H1 (cell line): ENCODE data around the gene MPHOSPH10. TPM values are rescaled to one million over a fixed set of nuclear protein-coding genes. Genes with fewer than 3 reads are reported as not detected.

ENCODE experiments used
- CTCF ChIA-PET: fragments of 300-600 bp; sonication (Branson Sonifier 250); formaldehyde crosslinking; loops from one replicate; lab custom pipeline; 2021; ENCODE audit not compliant: partially characterized antibody; lab: Charles Lee
- POLR2A ChIA-PET: fragments of 300-600 bp; sonication (Branson Sonifier 250); formaldehyde crosslinking; loops from one replicate; lab custom pipeline; 2021; ENCODE audit warnings: inconsistent platforms; ENCODE audit not compliant: partially characterized antibody; lab: Charles Lee
- DNase-seq, 2 experiments: peaks; one replicate each; pipeline versions ENCODE4 v3.0.0 to v3.0.0-alpha.2; 2010 to 2022; ENCODE audit warnings: low spot score in 2 of 2, low read depth in 1 of 2, mixed read lengths in 1 of 2
- FAIRE-seq: peaks from 2 replicates; lab custom pipeline; 2011; peaks lifted over from hg19 to GRCh38; lab: Jason Lieb, UNC
- H2AFZ ChIP-seq: 2 replicates; pipeline ENCODE4 v1.8.1; 2012; ENCODE audit warnings: low read length, inconsistent platforms
- H2AK5ac ChIP-seq: 2 replicates; pipeline ENCODE4 v1.6.1; 2013; ENCODE audit warnings: low read depth, low read length
- H2BK120ac ChIP-seq: replicated peaks from 2 replicates; pipeline ENCODE3; 2013; ENCODE audit warnings: low read depth, low read length, inconsistent platforms
- H2BK12ac ChIP-seq: 2 replicates; pipeline ENCODE4 v1.6.1; 2013; ENCODE audit warnings: low read depth, low read length
- H2BK15ac ChIP-seq: 2 replicates; pipeline ENCODE4 v1.6.1; 2013; ENCODE audit warnings: low read length
- H2BK20ac ChIP-seq: 2 replicates; pipeline ENCODE4 v1.6.1; 2013; ENCODE audit warnings: low read length
- H2BK5ac ChIP-seq: 2 replicates; pipeline ENCODE4 v1.6.1; 2013; ENCODE audit warnings: low read depth, low read length
- H3K14ac ChIP-seq: 2 replicates; pipeline ENCODE4 v1.6.1; 2013; ENCODE audit warnings: inconsistent platforms; ENCODE audit not compliant: insufficient read length
- H3K18ac ChIP-seq: 2 replicates; pipeline ENCODE4 v1.6.1; 2013; ENCODE audit warnings: low read length; ENCODE audit errors: extremely low read depth
- H3K23ac ChIP-seq: 2 replicates; pipeline ENCODE4 v1.6.1; 2013; ENCODE audit warnings: inconsistent platforms; ENCODE audit not compliant: insufficient read length
- H3K23me2 ChIP-seq: 2 replicates; pipeline ENCODE4 v1.6.1; 2013; ENCODE audit warnings: low read depth, low read length
- H3K27ac ChIP-seq: 2 replicates; pipeline ENCODE4 v1.6.1; 2011; ENCODE audit warnings: low read depth, low read length, inconsistent platforms
- H3K27me3 ChIP-seq, 4 experiments: replicated peaks in 1 of 4; 1 replicate in 1 of 4; 2 replicates in 3 of 4; pipeline versions ENCODE4 v1.6.1 to v1.8.1; 2011 to 2013; ENCODE audit warnings: low read length in 3 of 4, mild to moderate bottlenecking in 3 of 4, inconsistent platforms in 2 of 4, mixed read lengths in 2 of 4, moderate library complexity in 1 of 4; ENCODE audit not compliant: control insufficient read depth in 3 of 4, insufficient read depth in 3 of 4; ENCODE audit errors: extremely low read depth in 1 of 4
- H3K36me3 ChIP-seq, 4 experiments: 2 replicates each; pipeline versions ENCODE4 v1.6.1 to v1.8.1; 2011 to 2013; ENCODE audit warnings: mild to moderate bottlenecking in 4 of 4, low read length in 3 of 4, moderate library complexity in 2 of 4, control low read depth in 1 of 4, inconsistent platforms in 1 of 4; ENCODE audit not compliant: insufficient read depth in 4 of 4, control insufficient read depth in 2 of 4
- H3K4ac ChIP-seq: replicated peaks from 2 replicates; pipeline ENCODE3; 2013; ENCODE audit warnings: low read length, low read depth, mixed read lengths, inconsistent platforms; ENCODE audit not compliant: insufficient read length
- H3K4me1 ChIP-seq, 4 experiments: replicated peaks in 1 of 4; 1 replicate in 1 of 4; 2 replicates in 3 of 4; pipeline versions ENCODE4 v1.6.1 to v1.8.1; 2011 to 2013; ENCODE audit warnings: low read length in 3 of 4, inconsistent platforms in 2 of 4, mixed read lengths in 1 of 4; ENCODE audit not compliant: insufficient read depth in 4 of 4, control insufficient read depth in 3 of 4
- H3K4me2 ChIP-seq, 2 experiments: 2 replicates each; pipeline versions ENCODE4 v1.6.1 to v1.8.1; 2011 to 2013; ENCODE audit warnings: low read depth in 2 of 2, low read length in 2 of 2, control low read depth in 1 of 2, inconsistent platforms in 1 of 2, mild to moderate bottlenecking in 1 of 2; ENCODE audit not compliant: insufficient read depth in 1 of 2
- H3K4me3 ChIP-seq, 4 experiments: fragments of 200-600, 300-600 bp in 1 of 4; sonication (generic), shearing (Covaris generic), sonication (Bioruptor Twin) in 1 of 4; 2 replicates each; pipeline versions ENCODE4 v1.5.1 to v1.8.1; 2011 to 2016; ENCODE audit warnings: low read length in 4 of 4, low read depth in 3 of 4, control low read depth in 2 of 4, inconsistent platforms in 2 of 4, mild to moderate bottlenecking in 2 of 4, mixed read lengths in 1 of 4, moderate library complexity in 1 of 4; ENCODE audit not compliant: insufficient read depth in 2 of 4; ENCODE audit errors: extremely low read depth in 1 of 4
- H3K56ac ChIP-seq: replicated peaks from 2 replicates; pipeline ENCODE3; 2013; ENCODE audit warnings: low read depth, mild to moderate bottlenecking, mixed read lengths, low read length, inconsistent platforms; ENCODE audit not compliant: insufficient read length
- H3K79me1 ChIP-seq: 2 replicates; pipeline ENCODE4 v1.6.1; 2013; ENCODE audit warnings: low read depth, low read length, control low read depth
- H3K79me2 ChIP-seq, 2 experiments: 2 replicates each; pipeline versions ENCODE4 v1.6.1 to v1.8.1; 2012 to 2013; ENCODE audit warnings: low read length in 2 of 2, mild to moderate bottlenecking in 2 of 2, inconsistent platforms in 1 of 2; ENCODE audit not compliant: insufficient read depth in 2 of 2, control insufficient read depth in 1 of 2
- H3K9ac ChIP-seq, 4 experiments: replicated peaks in 1 of 4; 1 replicate in 1 of 4; 2 replicates in 3 of 4; pipeline versions ENCODE4 v1.6.1 to v1.8.1; 2011 to 2013; ENCODE audit warnings: low read depth in 3 of 4, low read length in 3 of 4, control low read depth in 2 of 4, mild to moderate bottlenecking in 2 of 4, moderate library complexity in 2 of 4, inconsistent platforms in 1 of 4; ENCODE audit errors: extremely low read depth in 1 of 4
- H3K9me3 ChIP-seq, 2 experiments: 2 replicates each; pipeline versions ENCODE4 v1.6.1 to v1.8.1; 2012 to 2013; ENCODE audit warnings: mild to moderate bottlenecking in 2 of 2, moderate library complexity in 2 of 2, control low read depth in 1 of 2, inconsistent platforms in 1 of 2, low read depth in 1 of 2, low read length in 1 of 2, mixed read lengths in 1 of 2; ENCODE audit not compliant: insufficient read depth in 2 of 2
- H4K20me1 ChIP-seq, 2 experiments: replicated peaks in 1 of 2; 2 replicates each; pipeline versions ENCODE3 to v1.8.1; 2011 to 2013; ENCODE audit warnings: inconsistent platforms in 2 of 2, low read length in 2 of 2, mild to moderate bottlenecking in 1 of 2; ENCODE audit not compliant: insufficient read depth in 2 of 2, control insufficient read depth in 1 of 2
- H4K5ac ChIP-seq: 2 replicates; pipeline ENCODE4 v1.6.1; 2013; ENCODE audit warnings: low read length, low read depth, mixed read lengths, inconsistent platforms; ENCODE audit not compliant: insufficient read length
- H4K8ac ChIP-seq: 2 replicates; pipeline ENCODE4 v1.8.0; 2013; ENCODE audit warnings: mild to moderate bottlenecking, moderate library complexity, low read length, inconsistent platforms; ENCODE audit not compliant: insufficient read depth; ENCODE audit errors: extremely low read depth
- H4K91ac ChIP-seq: replicated peaks from 2 replicates; pipeline ENCODE3; 2013; ENCODE audit warnings: low read length, mixed read lengths, inconsistent platforms; ENCODE audit not compliant: insufficient read length
- KDM4A ChIP-seq: IDR thresholded peaks from one replicate; pipeline ENCODE4 v1.7.1; 2012; ENCODE audit warnings: low read depth, mild to moderate bottlenecking, moderate library complexity, low read length, inconsistent platforms; ENCODE audit not compliant: severe bottlenecking
- NRF1 ChIP-seq: IDR thresholded peaks from 2 replicates; pipeline ENCODE4 v1.6.1; 2011; ENCODE audit warnings: mild to moderate bottlenecking, low read depth, low read length, improper control_type of control experiment
- POU5F1 ChIP-seq: IDR thresholded peaks from 2 replicates; pipeline ENCODE4 v1.6.1; 2011; ENCODE audit warnings: low read depth, mild to moderate bottlenecking, low read length, moderate library complexity
- RXRA ChIP-seq: IDR thresholded peaks from 2 replicates; pipeline ENCODE4 v1.6.1; 2011; ENCODE audit warnings: low read depth, mild to moderate bottlenecking, low read length, moderate library complexity; ENCODE audit not compliant: insufficient read depth
- SAP30 ChIP-seq: fragments of 300-600 bp; sonication (generic); IDR thresholded peaks from 2 replicates; pipeline ENCODE4 v1.7.1; 2012; ENCODE audit warnings: low read length, moderate library complexity, mild to moderate bottlenecking, inconsistent platforms; ENCODE audit not compliant: insufficient read depth, insufficient replicate concordance
- SIN3A ChIP-seq, 2 experiments: IDR thresholded peaks in 1 of 2; conservative IDR thresholded peaks in 1 of 2; 2 replicates each; pipeline ENCODE4 v1.6.1; 2011 to 2012; ENCODE audit warnings: low read length in 2 of 2, improper control_type of control experiment in 1 of 2, low read depth in 1 of 2, mild to moderate bottlenecking in 1 of 2
- SP2 ChIP-seq: IDR thresholded peaks from 2 replicates; pipeline ENCODE4 v1.6.1; 2012; ENCODE audit warnings: mild to moderate bottlenecking, low read length, inconsistent platforms
- WGBS, 2 experiments: shearing (Covaris generic) in 1 of 2; methylation state at CpG; one replicate each; pipeline versions ENCODE4 v1.1.6 to v1.1.7; 2013 to 2015; ENCODE audit warnings: low lambda C conversion rate in 2 of 2, mixed read lengths in 2 of 2, inconsistent platforms in 1 of 2, low coverage in 1 of 2, missing lambda C conversion rate in 1 of 2; ENCODE audit not compliant: insufficient replicate concordance in 2 of 2, insufficient coverage in 1 of 2, insufficient read length in 1 of 2; ENCODE audit errors: extremely low coverage in 1 of 2, missing lambda C conversion rate in 1 of 2; 5-methylcytosine and 5-hydroxymethylcytosine counted together
- polyA plus RNA-seq, 7 experiments: library from polyadenylated mRNA; depleted of rRNA in 3 of 7; stranded (reverse) in 5 of 7; unstranded in 2 of 7; fragments of >200 nt in 5 of 7; fragments of 200-250 nt in 2 of 7; gene quantifications; 1 replicate in 5 of 7; 2 replicates in 1 of 7; 4 replicates in 1 of 7; pipeline versions ENCODE4 v1.2.1 to v1.2.3, GENCODE V29; 2011 to 2013; ENCODE audit warnings: missing spikeins in 2 of 7, mixed read lengths in 2 of 7
- total RNA-seq: library from RNA; stranded (reverse); fragmentation: NEBNext Ultra II Directional; extraction: Animal tissue kit (Norgen Biotek cat#: 25700); gene quantifications from 2 replicates; pipeline ENCODE4 v1.2.1, GENCODE V29; 2021
- TF ChIP-seq, protein P1 (sequence below): IDR thresholded peaks from 2 replicates; pipeline ENCODE4 v1.6.1; 2011; ENCODE audit warnings: low read depth, mild to moderate bottlenecking, low read length; ENCODE audit not compliant: insufficient read depth
- TF ChIP-seq, protein P2 (sequence below): IDR thresholded peaks from 2 replicates; pipeline ENCODE4 v1.6.1; 2012; ENCODE audit warnings: inconsistent platforms

The MPHOSPH10 gene
- total and polyA plus RNA-seq, 2 of the 8 experiments (the other 6 are each of a cell fraction or from before 2014, with no cell fraction given) = 4.5 to 39.1 TPM

DNA sequence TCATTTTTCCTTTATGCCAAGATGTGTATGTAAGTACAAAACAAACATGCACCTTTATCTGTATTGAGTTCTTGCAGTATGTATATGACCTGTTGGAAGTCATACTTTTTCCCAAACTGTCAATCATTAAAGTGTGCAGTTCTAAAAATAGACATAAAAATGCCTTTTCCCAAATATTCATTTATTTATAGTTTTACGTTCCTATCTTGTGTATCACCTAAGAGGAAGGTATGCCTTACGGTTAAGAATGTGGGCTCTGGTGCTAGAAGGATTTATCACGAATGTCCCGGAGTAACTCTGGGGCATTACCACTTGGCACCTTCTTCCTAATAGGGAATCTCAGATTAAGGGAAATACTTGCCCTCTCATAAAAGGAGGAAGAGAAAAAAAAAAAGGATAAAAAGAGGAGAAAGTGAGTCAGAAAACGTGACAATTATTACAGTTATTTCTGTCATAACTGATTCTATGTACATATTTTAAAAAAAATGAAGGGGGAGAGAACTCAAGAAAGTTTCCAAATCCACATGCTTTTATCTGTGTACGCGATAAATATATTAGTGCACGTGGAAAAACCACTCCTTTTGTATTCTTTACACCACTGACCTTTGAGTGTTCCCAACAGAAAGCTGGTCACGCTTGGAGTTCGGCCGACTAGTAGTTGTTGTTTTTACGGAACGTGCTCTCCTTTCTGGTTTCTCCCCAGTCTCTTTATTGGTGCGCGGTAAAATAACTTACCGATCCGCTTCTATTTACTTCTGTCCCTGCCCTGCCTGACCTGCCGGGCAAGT is 1.1 kb upstream of the MPHOSPH10 start:
- peak overlapping the region; percentile 63 to 84 for H3K4me2 ChIP-seq
- peak overlapping the region; percentile 97 for H4K8ac ChIP-seq
- no peak overlapping the region for H2BK120ac ChIP-seq
- no peak overlapping the region for H3K14ac ChIP-seq
- peak overlapping the region; percentile 69 for H2BK12ac ChIP-seq
- H2AK5ac ChIP-seq = 0 out of 2 replicates have a peak overlapping the region, but pooled peaks have one; percentile 28
- peaks cover 5% of the 10 kb centered on the region for H3K23me2 ChIP-seq
- no peaks in the 10 kb centered on the region for H3K27me3 ChIP-seq
- peak overlapping the region; percentile 35 for H2AFZ ChIP-seq
- H3K79me2 ChIP-seq = peaks cover 0 to 51% of the 10 kb centered on the region in 2 experiments
- no peak for FAIRE-seq
- H3K4me3 ChIP-seq = peak overlapping the region; percentile 83 to 98 (median 92)
- H3K27ac ChIP-seq = peak overlapping the region; percentile 80
- peak overlapping the region; percentile 88 for H4K91ac ChIP-seq
- H4K5ac ChIP-seq = peak overlapping the region; percentile 88
- H3K18ac ChIP-seq = peak overlapping the region; percentile 82
- CTCF ChIA-PET = interaction anchor here (1.5 to 3.6 kb wide), 2 partner anchors 29 to 62 kb away, joined by 6 to 28 read pairs; no protein-coding TSS in a partner anchor
- no peak overlapping the region for H3K4ac ChIP-seq
- WGBS, 2 experiments = 9% methylated on average over 18 of the region's 18 CpGs; no CpG with 5 or more reads in 1 of the 2 experiments
- no peaks in the 10 kb centered on the region for H3K9me3 ChIP-seq
- H3K79me1 ChIP-seq = no peaks in the 10 kb centered on the region; the same call in 1 of the 2 replicates
- H3K9ac ChIP-seq = peak overlapping the region; percentile 64 to 92 (median 86)
- POLR2A ChIA-PET = interaction anchor here (0.9 to 2.7 kb wide), 12 partner anchors 9 to 147 kb away, joined by 3 to 17 read pairs (median 7); partner anchors contain the start of gene NAGK
- peak overlapping the region; percentile 99 for H2BK15ac ChIP-seq
- H3K36me3 ChIP-seq = peaks cover 0 to 14% (median 4%) of the 10 kb centered on the region in 4 experiments; a peak in 4 of 8 replicates
- peak overlapping the region; percentile 93 for H2BK5ac ChIP-seq
- DNase-seq = no peak
- no peak overlapping the region for H2BK20ac ChIP-seq
- H3K4me1 ChIP-seq = no peaks in the 10 kb centered on the region
- H3K23ac ChIP-seq = no peak overlapping the region
- H3K56ac ChIP-seq = peak overlapping the region; percentile 96
- H4K20me1 ChIP-seq = peaks cover 0 to 3% of the 10 kb centered on the region in 2 experiments
- no peak for TF ChIP-seq KDM4A
- TF ChIP-seq RXRA = no peak
- TF ChIP-seq SP2 = no peak
- no peak for TF ChIP-seq POU5F1
- TF ChIP-seq, protein P1, sequence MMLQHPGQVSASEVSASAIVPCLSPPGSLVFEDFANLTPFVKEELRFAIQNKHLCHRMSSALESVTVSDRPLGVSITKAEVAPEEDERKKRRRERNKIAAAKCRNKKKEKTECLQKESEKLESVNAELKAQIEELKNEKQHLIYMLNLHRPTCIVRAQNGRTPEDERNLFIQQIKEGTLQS = no peak
- TF ChIP-seq NRF1 = no peak
- no peak for TF ChIP-seq SAP30
- TF ChIP-seq, protein P2, sequence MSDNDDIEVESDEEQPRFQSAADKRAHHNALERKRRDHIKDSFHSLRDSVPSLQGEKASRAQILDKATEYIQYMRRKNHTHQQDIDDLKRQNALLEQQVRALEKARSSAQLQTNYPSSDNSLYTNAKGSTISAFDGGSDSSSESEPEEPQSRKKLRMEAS = no peak
- no peak for TF ChIP-seq SIN3A (conservative IDR thresholded peaks at IDR 0.05 in 1 of 2, IDR thresholded peaks at IDR 0.05 in 1 of 2; ENCODE audit: low read depth in 1 of 2, low read length in 2 of 2)
